NCI-H146 treated with DMSO at 0.1 percent for 48 hours (cell line): ENCODE data around the gene CELA1.
"Not testable (repeated sequence)": the region's sequence is repeated elsewhere in the genome, so short reads cannot be mapped to it uniquely, and the experiment has no call there.

ENCODE experiments used
- DNase-seq: peaks from one replicate; lab custom pipeline; 2025; ENCODE audit not compliant: unreplicated experiment; lab: John Stamatoyannopoulos, UW

The CELA1 gene

DNA sequence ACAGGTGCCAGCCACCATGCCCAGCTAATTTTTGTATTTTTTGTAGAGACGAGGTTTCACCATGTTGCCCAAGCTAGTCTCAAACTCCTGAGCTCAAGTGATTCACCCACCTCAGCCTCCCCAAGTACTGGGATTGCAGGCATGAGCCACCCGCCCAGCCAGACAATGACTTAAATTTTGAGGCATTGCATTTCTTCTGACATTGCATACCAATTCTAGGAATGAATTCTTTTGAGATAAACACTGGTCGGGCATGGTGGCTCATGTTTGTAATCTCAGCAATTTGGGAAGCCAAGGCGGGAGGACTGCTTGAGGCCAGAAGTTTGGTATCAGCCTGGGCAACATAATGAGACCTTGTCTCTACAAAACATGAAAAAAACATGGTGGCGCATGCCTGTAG, 2.5 kb upstream of the CELA1 start:
- DNase-seq = no peak

DNA sequence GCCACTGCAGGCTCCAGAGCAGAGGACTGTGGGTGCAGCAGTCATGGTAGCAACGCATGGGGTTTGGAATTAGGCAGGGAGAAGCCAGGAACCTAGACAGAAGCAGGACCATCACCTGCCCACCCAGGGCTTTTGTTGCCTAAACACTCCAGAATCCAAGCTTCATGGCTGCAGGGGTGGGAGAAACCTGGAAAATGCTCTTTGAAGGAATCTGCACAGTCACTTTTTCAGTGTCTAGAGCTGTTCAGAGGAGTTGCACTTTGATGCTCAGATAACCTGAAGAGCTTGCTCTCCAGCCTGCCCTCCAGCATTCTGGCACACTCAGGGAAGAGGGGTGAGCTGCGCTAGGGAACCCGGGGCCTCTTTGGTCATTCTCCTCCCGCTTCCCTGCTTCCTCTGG, 1.6 kb upstream of the CELA1 start:
- DNase-seq = no peak

GRCh38 chr12:51345681-51346080, 798 bp downstream of the CELA1 start:
- DNase-seq = no peak

- no peak for DNase-seq
Observed at GRCh38 chr12:51343201-51343600, 3.3 kb downstream of the CELA1 start.

DNA sequence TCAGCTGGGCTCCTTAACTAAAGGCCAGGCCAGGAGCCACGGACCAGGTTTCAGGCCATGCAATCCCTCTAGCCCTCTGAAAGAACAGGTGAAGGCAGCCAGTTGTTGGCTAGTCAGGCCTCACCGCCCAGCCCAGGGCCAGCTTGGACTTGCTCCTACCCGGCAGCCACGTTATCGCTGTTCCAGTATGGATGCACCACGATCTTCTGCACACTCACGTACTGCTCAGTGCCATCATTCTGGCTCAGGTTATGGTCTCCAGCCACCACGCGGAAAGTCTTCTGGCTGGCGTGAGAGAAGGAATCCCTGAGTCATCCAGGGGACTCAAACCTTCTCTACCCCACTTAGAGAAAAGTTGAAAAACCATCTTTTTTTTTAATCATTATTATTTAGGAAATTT, 4.1 kb downstream of the CELA1 start:
- DNase-seq = no peak

GRCh38 chr12:51341251-51342007, 5.0 kb downstream of the CELA1 start:
- peak; percentile 59 for DNase-seq

GRCh38 chr12:51339750-51340149, 6.7 kb downstream of the CELA1 start:
- no peak for DNase-seq

GRCh38 chr12:51337336-51337735, 9.1 kb downstream of the CELA1 start:
- not testable (repeated sequence) for DNase-seq

- DNase-seq = no peak
Observed at GRCh38 chr12:51335931-51336330, 10.5 kb downstream of the CELA1 start.

- no peak for DNase-seq
Observed at GRCh38 chr12:51334764-51335163, 11.7 kb downstream of the CELA1 start.

DNA sequence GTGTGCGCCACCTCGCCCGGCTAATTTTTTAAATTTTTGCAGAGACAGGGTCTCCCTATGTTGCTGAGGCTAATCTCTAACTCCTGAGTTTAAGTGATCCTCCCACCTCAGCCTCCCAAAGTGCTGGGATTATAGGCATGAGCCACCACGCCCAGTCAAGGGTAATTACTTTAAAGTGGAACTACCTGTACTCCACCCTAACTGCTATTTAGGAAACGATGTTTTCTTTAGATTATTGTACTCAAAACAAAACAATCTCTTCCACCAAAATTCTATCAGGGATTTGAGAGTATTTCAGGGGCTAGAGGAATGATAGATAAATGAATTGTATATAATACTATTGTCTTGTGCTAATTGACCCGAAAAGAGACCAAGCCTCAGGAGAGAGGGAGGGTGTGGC, 12.9 kb downstream of the CELA1 start:
- DNase-seq = no peak

GRCh38 chr12:51330186-51330585, 16.3 kb downstream of the CELA1 start:
- DNase-seq = no peak

DNA sequence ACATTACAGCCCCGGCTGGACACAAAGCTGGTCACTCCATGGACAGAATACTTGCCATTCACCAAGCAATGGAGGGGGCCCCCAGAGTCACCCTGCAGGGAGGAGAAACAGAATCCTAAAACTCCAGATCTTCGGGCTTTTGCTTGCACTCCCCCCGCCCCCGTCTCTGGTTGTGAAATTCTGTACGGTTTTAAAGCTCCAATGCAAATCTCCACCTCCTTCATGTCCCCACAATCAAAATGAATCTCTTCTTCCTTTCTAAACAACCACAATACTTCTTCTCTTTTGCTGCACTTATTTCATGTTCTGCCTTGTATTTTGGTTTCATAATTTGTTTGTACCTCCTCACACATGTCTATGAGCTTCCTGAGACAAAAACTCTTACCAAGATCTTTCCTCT, 16.7 kb downstream of the CELA1 start:
- DNase-seq = no peak

- no peak for DNase-seq
Observed at GRCh38 chr12:51328587-51328986, 17.9 kb downstream of the CELA1 start.

DNA sequence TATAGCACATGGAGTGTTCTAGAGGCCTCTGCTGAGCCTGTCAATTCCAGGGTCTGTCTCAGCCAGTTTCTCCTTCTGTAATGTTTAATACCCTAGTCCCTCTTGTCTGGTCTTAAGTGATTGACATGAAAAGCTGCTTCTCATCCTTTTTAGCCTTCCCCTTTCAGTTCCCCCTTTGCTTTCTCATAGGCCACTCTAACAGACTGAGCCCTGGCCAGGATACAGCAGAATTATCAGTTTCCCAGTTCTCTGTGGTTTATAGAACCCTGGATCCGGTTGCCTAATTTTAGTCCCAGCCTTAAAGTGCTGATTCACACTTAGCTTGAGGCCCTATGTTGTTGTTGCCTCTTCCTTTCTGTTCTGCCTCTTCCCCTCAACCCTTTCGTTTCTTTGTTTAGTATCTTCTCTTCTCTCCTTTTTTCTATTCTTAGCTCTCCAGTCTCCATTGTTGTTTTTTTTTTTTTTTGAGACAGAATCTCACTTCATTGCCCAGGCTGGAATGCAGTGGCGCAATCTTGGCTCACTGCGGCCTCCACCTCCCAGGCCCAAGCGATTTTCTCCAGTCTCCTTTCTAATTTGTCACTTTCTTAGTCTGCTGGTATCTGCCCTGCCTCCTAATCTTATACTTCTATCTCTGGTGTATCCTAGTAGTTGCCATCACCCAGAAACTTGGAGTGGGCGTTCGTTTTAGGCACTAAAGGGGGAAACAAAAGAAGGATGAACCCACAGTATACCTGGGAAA, 19.6 kb downstream of the CELA1 start:
- DNase-seq = no peak

DNA sequence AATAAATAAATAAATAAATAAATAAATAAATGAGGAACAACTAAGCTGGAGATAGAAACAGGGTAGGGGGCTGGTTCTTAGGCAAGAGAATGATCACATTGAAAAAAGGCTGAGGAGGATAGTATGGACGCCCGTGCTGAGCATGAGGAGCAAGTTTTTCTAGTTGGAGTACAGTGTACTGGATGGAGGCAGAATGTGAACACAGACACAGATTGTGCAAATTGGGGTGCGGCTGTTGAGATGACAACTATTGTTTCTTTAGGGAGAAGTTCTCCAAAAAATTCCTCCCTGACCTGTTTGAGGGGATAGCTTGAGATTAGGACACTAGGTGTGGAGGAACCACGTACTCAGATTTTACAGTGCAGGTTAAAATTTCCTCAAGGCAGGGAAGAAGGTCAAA, 21.5 kb downstream of the CELA1 start:
- DNase-seq = no peak

DNA sequence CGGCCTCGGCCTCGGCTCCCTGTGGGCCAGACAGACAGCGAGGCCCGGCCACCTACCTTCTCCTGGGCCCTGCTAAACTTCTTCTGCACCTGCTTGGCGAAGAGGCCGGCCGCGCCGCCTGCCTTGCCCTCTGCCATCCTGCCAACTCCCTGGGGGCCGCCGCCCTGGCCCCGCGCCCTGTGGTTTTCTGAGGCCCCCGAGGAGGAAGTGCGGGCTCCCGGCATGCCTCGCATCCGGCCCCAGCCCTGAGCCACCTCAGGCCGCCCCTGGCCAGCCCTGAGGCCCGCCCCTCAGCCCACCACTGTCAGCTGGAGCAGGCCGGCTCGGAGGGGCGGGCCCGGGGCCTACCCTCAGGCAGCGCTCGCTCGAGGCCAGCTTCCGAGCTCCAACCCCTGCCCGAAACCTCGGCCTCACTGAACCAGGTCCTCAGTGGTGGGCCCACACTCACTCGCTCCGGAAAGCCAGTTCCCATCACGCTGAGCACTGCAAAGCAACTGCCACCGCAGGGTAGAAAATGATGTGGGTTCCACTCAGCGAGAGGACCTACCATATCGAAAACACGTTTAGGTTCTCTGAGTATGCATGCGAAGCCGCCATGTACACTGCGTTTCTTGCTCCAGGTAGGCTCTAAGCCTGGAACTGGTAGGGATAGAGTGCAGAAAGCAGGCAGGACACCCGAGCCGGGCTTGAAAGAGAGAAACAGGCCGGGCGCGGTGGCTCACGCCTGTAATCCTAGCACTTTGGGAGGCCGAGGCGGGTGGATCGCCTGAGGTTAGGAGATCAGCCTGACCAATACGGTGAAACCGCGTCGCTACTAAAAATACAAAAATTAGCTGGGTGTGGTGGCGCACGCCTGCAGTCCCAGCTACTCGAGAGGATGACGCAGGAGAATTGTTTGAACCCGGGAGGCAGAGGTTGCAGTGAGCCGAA, 22.2 kb downstream of the CELA1 start, which contains the start of gene BIN2:
TSS of gene BIN2 (minus strand) at position 209 of the 930 bp plus-strand sequence. CDS start at position 137, 72 bp downstream.
- no peak for DNase-seq

- no peak for DNase-seq
Observed at GRCh38 chr12:51323317-51323960, 23.0 kb downstream of the CELA1 start.

DNA sequence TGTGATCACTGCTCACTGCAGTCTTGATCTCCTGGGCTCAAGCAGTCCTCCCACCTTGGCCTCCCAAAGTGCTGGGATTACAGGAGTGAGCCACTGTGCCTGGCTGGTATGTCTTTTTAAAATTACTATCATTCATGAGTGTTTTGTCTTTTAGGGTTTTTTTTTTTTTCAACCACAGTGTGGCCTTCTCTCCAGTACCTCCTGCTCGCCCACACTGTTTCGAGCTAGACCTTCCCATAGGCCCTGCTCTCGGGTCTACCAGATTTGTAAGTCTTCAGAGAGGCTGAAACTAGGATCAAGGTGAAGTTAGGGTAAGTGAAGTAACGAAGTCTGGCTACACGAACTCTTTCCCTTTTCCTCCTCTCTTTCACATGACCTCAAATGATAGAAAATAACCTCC, 24.0 kb downstream of the CELA1 start:
- no peak for DNase-seq

- DNase-seq = no peak
Observed at GRCh38 chr12:51321882-51322281, 24.6 kb downstream of the CELA1 start.
